ENCODE data around the gene ETNPPL. TPM values are rescaled to one million over a fixed set of nuclear protein-coding genes. Genes with fewer than 3 reads are reported as not detected.

The ETNPPL gene
- total and polyA plus RNA-seq, 2 of the 13 experiments (the other 11 are each of a cell fraction or from before 2014, with no cell fraction given): 1.4 to 6.0 TPM

DNA sequence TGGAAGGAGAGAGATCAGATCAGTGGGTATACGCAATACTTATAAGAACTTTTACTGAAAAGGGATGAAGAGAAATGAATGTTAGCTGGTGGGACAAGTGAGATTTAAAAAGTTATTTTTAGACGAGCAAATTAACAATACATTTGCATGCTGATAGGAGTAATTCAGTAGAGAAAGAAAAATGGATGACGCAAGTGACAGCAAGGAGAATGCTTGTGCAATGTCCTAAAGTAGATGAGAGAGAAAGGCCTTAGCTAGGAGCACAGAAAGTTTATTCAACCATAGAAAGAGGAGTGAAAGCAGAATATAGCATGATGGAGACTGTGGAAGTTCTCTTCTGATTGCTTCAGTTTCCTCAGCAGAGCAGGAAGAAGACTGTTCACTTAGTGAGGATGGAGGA lies 66.7 kb downstream of the ETNPPL start:
- ATAC-seq (no peak), FAIRE-seq (no peak), DNase-seq (ENCODE audit: low spot score) (no peak)
- ChIA-PET POLR2A (no interaction called here), CTCF (ENCODE audit: low intra/inter-chr PET ratio, low total read pairs) (no interaction called here)
- H2AFZ ChIP-seq (ENCODE audit: low read length): no peak overlapping the region
- no peaks in the 10 kb centered on the region for H3K27me3 ChIP-seq (ENCODE audit: control insufficient read depth in 1 of 2, insufficient read depth in 2 of 2, low read length in 2 of 2)
- H3K27ac ChIP-seq (ENCODE audit: extremely low read length, insufficient read depth, low read length): no peak overlapping the region
- H3K4me3 ChIP-seq (replicated peaks in 1 of 3; ENCODE audit: insufficient read depth in 1 of 3, low read depth in 2 of 3, low read length in 3 of 3): no peak overlapping the region
- H3K4me2 ChIP-seq (ENCODE audit: low read depth, low read length): no peak overlapping the region
- in situ Hi-C loops (cut with HindIII; ENCODE audit: extremely low pct_ligation_motif_present, low pct_unique_long_range_greater_than_20kb): loop anchor here (25.0 kb wide), 1 partner anchor 716 kb away; no protein-coding TSS in a partner anchor
- H4K20me1 ChIP-seq (ENCODE audit: insufficient read depth, low read length): no peaks in the 10 kb centered on the region
- H3K9me3 ChIP-seq (ENCODE audit: low read length): no peaks in the 10 kb centered on the region
- TF ChIP-seq ZNF652 (CRISPR knock-in tag; IDR thresholded peaks at IDR 0.05; ENCODE audit: borderline replicate concordance, low read depth) (no peak), ZFP82 (CRISPR knock-in tag; IDR thresholded peaks at IDR 0.05; ENCODE audit: borderline replicate concordance) (no peak), ZNF605 (CRISPR knock-in tag; IDR thresholded peaks at IDR 0.05) (no peak), GPN1 (CRISPR knock-in tag; IDR thresholded peaks at IDR 0.05; ENCODE audit: borderline replicate concordance) (no peak), SALL2 (CRISPR knock-in tag; IDR thresholded peaks at IDR 0.05) (no peak), IRF1 (CRISPR knock-in tag; IDR thresholded peaks at IDR 0.05; ENCODE audit: low read depth) (no peak), TOPORS (CRISPR knock-in tag; IDR thresholded peaks at IDR 0.05) (no peak), CEBPG (CRISPR knock-in tag; IDR thresholded peaks at IDR 0.05) (no peak), ZNF546 (CRISPR knock-in tag; conservative IDR thresholded peaks at IDR 0.05) (no peak), AGO2 (optimal IDR thresholded peaks at IDR 0.05; ENCODE audit: low read depth, low read length) (no peak), NFRKB (IDR thresholded peaks at IDR 0.05) (no peak), ZNF891 (CRISPR knock-in tag; IDR thresholded peaks at IDR 0.05) (no peak), HOXA3 (CRISPR knock-in tag; IDR thresholded peaks at IDR 0.05) (no peak)
- TF ChIP-seq, protein P1, sequence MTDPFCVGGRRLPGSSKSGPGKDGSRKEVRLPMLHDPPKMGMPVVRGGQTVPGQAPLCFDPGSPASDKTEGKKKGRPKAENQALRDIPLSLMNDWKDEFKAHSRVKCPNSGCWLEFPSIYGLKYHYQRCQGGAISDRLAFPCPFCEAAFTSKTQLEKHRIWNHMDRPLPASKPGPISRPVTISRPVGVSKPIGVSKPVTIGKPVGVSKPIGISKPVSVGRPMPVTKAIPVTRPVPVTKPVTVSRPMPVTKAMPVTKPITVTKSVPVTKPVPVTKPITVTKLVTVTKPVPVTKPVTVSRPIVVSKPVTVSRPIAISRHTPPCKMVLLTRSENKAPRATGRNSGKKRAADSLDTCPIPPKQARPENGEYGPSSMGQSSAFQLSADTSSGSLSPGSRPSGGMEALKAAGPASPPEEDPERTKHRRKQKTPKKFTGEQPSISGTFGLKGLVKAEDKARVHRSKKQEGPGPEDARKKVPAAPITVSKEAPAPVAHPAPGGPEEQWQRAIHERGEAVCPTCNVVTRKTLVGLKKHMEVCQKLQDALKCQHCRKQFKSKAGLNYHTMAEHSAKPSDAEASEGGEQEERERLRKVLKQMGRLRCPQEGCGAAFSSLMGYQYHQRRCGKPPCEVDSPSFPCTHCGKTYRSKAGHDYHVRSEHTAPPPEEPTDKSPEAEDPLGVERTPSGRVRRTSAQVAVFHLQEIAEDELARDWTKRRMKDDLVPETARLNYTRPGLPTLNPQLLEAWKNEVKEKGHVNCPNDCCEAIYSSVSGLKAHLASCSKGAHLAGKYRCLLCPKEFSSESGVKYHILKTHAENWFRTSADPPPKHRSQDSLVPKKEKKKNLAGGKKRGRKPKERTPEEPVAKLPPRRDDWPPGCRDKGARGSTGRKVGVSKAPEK (CRISPR knock-in tag; IDR thresholded peaks at IDR 0.05; ENCODE audit: borderline replicate concordance): no peak
- TF ChIP-seq, protein P2, sequence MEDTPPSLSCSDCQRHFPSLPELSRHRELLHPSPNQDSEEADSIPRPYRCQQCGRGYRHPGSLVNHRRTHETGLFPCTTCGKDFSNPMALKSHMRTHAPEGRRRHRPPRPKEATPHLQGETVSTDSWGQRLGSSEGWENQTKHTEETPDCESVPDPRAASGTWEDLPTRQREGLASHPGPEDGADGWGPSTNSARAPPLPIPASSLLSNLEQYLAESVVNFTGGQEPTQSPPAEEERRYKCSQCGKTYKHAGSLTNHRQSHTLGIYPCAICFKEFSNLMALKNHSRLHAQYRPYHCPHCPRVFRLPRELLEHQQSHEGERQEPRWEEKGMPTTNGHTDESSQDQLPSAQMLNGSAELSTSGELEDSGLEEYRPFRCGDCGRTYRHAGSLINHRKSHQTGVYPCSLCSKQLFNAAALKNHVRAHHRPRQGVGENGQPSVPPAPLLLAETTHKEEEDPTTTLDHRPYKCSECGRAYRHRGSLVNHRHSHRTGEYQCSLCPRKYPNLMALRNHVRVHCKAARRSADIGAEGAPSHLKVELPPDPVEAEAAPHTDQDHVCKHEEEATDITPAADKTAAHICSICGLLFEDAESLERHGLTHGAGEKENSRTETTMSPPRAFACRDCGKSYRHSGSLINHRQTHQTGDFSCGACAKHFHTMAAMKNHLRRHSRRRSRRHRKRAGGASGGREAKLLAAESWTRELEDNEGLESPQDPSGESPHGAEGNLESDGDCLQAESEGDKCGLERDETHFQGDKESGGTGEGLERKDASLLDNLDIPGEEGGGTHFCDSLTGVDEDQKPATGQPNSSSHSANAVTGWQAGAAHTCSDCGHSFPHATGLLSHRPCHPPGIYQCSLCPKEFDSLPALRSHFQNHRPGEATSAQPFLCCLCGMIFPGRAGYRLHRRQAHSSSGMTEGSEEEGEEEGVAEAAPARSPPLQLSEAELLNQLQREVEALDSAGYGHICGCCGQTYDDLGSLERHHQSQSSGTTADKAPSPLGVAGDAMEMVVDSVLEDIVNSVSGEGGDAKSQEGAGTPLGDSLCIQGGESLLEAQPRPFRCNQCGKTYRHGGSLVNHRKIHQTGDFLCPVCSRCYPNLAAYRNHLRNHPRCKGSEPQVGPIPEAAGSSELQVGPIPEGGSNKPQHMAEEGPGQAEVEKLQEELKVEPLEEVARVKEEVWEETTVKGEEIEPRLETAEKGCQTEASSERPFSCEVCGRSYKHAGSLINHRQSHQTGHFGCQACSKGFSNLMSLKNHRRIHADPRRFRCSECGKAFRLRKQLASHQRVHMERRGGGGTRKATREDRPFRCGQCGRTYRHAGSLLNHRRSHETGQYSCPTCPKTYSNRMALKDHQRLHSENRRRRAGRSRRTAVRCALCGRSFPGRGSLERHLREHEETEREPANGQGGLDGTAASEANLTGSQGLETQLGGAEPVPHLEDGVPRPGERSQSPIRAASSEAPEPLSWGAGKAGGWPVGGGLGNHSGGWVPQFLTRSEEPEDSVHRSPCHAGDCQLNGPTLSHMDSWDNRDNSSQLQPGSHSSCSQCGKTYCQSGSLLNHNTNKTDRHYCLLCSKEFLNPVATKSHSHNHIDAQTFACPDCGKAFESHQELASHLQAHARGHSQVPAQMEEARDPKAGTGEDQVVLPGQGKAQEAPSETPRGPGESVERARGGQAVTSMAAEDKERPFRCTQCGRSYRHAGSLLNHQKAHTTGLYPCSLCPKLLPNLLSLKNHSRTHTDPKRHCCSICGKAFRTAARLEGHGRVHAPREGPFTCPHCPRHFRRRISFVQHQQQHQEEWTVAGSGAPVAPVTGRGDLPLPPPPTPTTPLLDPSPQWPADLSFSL (CRISPR knock-in tag; IDR thresholded peaks at IDR 0.05): no peak
- intact Hi-C loops (cut with micrococcal nuclease; ENCODE audit: unreplicated experiment): no loop called here
- 0 out of 2 replicates have a peak, but pooled peaks cover 5% of the 10 kb centered on the region for H3K4me1 ChIP-seq (ENCODE audit: insufficient read depth, low read length)
- no TSS peak for BruUV-seq (replicated peaks)
- no peaks in the 10 kb centered on the region for H3K79me2 ChIP-seq (ENCODE audit: insufficient read depth, low read length)
- no peak overlapping the region for H3K9ac ChIP-seq (ENCODE audit: insufficient read depth, low read depth, low read length)
- H3K36me3 ChIP-seq (replicated peaks in 1 of 2; ENCODE audit: control insufficient read depth in 1 of 2, insufficient read depth in 2 of 2, low read length in 2 of 2): no peaks in the 10 kb centered on the region
- WGBS (ENCODE audit: low lambda C conversion rate): 64% methylated on average over 3 of the region's 3 CpGs

Measured in HepG2 (cell line).